22Rv1 (cell line): ENCODE data around the gene ITPR3.

Source experiments
- ZFX ChIP-seq: fragments of 450-650 bp; IDR thresholded peaks from 2 replicates; pipeline ENCODE4 v1.6.1; 2017; ENCODE audit warnings: antibody characterized with exemption, borderline replicate concordance
- TF ChIP-seq, protein P1 (sequence below): fragments of 450-650 bp; IDR thresholded peaks from 2 replicates; pipeline ENCODE4 v1.5.1; 2017; ENCODE audit warnings: mild to moderate bottlenecking

DNA sequence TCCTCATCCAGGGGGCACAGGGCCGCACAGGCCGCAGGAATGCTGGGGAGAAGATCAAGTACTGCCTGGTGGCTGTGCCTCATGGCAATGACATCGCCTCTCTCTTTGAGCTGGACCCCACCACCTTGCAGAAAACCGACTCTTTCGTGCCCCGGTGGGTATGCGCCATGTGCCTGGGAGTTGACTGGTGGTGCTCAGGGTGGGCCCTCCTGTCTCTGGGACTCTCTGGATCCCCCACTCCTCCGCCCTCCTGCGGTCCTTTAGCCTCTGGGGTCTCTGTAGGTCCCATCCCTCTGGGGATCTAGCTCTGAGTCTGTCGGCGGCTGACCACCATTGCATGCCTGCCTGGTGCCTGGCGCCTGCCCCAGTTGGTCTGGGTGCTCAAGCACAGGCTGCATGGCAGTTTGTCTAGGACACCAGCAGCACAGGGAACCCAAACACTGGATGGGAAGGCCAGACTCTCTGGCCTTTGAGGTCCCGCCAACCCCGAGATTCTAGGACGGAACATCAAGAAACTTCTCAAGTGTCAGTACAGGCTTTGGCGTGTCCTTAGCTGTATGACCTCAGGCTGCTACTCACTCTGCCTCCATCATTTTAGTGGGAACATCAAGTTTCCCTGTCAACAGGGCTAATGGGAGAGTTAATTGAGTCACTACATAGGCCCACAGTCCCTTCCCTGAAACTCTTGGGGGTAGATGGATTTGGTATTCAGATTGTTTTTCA lies 42.8 kb downstream of the ITPR3 start:
- TF ChIP-seq ZFX: no peak
- TF ChIP-seq, protein P1, sequence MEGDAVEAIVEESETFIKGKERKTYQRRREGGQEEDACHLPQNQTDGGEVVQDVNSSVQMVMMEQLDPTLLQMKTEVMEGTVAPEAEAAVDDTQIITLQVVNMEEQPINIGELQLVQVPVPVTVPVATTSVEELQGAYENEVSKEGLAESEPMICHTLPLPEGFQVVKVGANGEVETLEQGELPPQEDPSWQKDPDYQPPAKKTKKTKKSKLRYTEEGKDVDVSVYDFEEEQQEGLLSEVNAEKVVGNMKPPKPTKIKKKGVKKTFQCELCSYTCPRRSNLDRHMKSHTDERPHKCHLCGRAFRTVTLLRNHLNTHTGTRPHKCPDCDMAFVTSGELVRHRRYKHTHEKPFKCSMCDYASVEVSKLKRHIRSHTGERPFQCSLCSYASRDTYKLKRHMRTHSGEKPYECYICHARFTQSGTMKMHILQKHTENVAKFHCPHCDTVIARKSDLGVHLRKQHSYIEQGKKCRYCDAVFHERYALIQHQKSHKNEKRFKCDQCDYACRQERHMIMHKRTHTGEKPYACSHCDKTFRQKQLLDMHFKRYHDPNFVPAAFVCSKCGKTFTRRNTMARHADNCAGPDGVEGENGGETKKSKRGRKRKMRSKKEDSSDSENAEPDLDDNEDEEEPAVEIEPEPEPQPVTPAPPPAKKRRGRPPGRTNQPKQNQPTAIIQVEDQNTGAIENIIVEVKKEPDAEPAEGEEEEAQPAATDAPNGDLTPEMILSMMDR: no peak
